HepG2 (cell line): ENCODE measurements around the gene VCAN. TPM values are rescaled to one million over a fixed set of nuclear protein-coding genes. Genes with fewer than 3 reads are reported as not detected.

Source experiments
- KDM6A ChIP-seq: IDR thresholded peaks from 2 replicates; pipeline ENCODE4 v1.6.1; 2016; ENCODE audit warnings: low read depth
- MAFG ChIP-seq: sonication (generic); formaldehyde crosslinking; IDR thresholded peaks from 2 replicates; pipeline ENCODE4 v1.5.1; 2020; ENCODE audit warnings: mild to moderate bottlenecking, missing genetic modification reagents
- TCF12 ChIP-seq, 2 experiments: fragments of 450-650 bp in 1 of 2; sonication (generic) in 1 of 2; formaldehyde crosslinking in 1 of 2; IDR thresholded peaks; 2 replicates each; pipeline versions ENCODE4 v1.6.1 to v1.8.0; 2017 to 2022; ENCODE audit warnings: antibody characterized with exemption in 1 of 2, mild to moderate bottlenecking in 1 of 2, missing genetic modification reagents in 1 of 2, moderate library complexity in 1 of 2
- ZFY ChIP-seq: sonication (generic); formaldehyde crosslinking; IDR thresholded peaks from 2 replicates; pipeline ENCODE4 v1.4.0; 2020; ENCODE audit warnings: missing genetic modification reagents
- ZNF329 ChIP-seq: sonication (generic); formaldehyde crosslinking; IDR thresholded peaks from 2 replicates; pipeline ENCODE4 v1.9.0; 2021; ENCODE audit warnings: low read depth, mild to moderate bottlenecking, missing genetic modification reagents
- ZNF550 ChIP-seq: sonication (generic); formaldehyde crosslinking; IDR thresholded peaks from 2 replicates; pipeline ENCODE4 v1.4.0; 2020; ENCODE audit warnings: mild to moderate bottlenecking, missing genetic modification reagents, borderline replicate concordance
- ZNF589 ChIP-seq: sonication (generic); formaldehyde crosslinking; conservative IDR thresholded peaks from 2 replicates; pipeline ENCODE4 v1.8.0; 2022; ENCODE audit warnings: mild to moderate bottlenecking, moderate library complexity, missing genetic modification reagents
- ZSCAN25 ChIP-seq: sonication (generic); formaldehyde crosslinking; IDR thresholded peaks from 2 replicates; pipeline ENCODE4 v1.8.0; 2022; ENCODE audit warnings: mild to moderate bottlenecking, missing genetic modification reagents
- polyA plus RNA-seq, 8 experiments: library from polyadenylated mRNA; depleted of rRNA in 3 of 8; stranded (reverse) in 7 of 8; unstranded in 1 of 8; fragments of >200 nt; fragmentation: Illumina TruSeq in 4 of 8; extraction: Trizol in 4 of 8; gene quantifications; 2 replicates each; pipeline versions ENCODE4 v1.2.1 to v1.2.3, GENCODE V29; 2011 to 2016; ENCODE audit warnings: low read depth in 4 of 8, missing spikeins in 1 of 8, mixed read lengths in 1 of 8; ENCODE audit not compliant: insufficient read depth in 1 of 8
- total RNA-seq, 5 experiments: library from RNA; depleted of rRNA; stranded (reverse); fragments of >200 nt; fragmentation: Illumina TruSeq; extraction: Trizol; gene quantifications; 2 replicates each; pipeline ENCODE4 v1.2.3, GENCODE V29; 2016; ENCODE audit warnings: low read depth in 1 of 5
- TF ChIP-seq, protein P1 (sequence below), 2 experiments: fragments of 450-650 bp in 1 of 2; sonication (generic) in 1 of 2; formaldehyde crosslinking in 1 of 2; IDR thresholded peaks; 2 replicates each; pipeline versions ENCODE4 v1.6.1 to v1.8.0; 2016 to 2022; ENCODE audit warnings: antibody characterized with exemption in 1 of 2, mild to moderate bottlenecking in 1 of 2, missing genetic modification reagents in 1 of 2
- TF ChIP-seq, protein P2 (sequence below): sonication (generic); formaldehyde crosslinking; IDR thresholded peaks from 2 replicates; pipeline ENCODE4 v1.4.0; 2020; ENCODE audit warnings: missing genetic modification reagents
- TF ChIP-seq, protein P3 (sequence below): sonication (generic); formaldehyde crosslinking; conservative IDR thresholded peaks from 2 replicates; pipeline ENCODE4 v1.4.0; 2020; ENCODE audit warnings: mild to moderate bottlenecking, missing genetic modification reagents, moderate library complexity

The VCAN gene
- total and polyA plus RNA-seq, 2 of the 13 experiments (the other 11 are each of a cell fraction or from before 2014, with no cell fraction given), result 1.2 to 3.5 TPM

DNA sequence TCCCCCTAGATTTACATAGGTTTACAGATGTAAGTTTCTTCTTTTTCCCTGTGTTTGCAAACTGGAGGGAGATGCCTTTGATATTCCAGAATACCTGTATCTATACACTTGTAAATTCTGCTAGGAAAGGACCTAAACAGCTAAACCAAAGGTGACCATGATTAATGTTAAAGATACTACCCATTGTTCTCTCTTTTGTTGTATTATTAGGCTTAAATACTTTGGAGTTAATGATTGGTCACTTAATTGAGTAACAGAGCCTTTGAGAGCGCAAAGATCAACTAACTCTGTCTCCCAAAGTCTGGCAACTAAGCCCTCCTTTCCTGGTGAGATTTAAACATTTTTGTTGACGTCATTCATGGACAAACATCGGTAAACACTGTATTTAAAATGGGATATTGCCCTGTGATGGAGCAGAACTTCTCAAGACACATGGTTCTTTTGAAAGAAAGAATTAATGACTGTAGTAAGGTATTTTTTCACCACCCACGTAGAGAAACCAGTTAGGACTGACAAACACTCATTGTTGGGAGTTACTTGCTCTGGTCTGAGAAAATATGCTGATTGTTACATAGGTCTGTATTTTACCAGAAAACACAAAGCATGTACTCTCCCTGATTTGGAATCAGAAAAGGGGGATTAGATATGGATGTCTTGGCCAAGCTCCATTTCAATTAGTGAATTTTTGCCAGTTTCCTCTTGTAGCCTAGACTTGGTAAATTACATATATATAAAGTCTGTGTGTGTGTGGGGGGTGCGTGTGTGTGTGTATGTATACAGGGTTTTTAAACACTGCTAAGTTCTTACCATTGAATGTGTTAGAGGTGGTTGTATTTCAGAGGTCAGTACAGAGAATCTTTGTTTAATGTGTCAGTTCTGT, 4.6 kb downstream of the VCAN start (continued):
- TF ChIP-seq, protein P1, sequence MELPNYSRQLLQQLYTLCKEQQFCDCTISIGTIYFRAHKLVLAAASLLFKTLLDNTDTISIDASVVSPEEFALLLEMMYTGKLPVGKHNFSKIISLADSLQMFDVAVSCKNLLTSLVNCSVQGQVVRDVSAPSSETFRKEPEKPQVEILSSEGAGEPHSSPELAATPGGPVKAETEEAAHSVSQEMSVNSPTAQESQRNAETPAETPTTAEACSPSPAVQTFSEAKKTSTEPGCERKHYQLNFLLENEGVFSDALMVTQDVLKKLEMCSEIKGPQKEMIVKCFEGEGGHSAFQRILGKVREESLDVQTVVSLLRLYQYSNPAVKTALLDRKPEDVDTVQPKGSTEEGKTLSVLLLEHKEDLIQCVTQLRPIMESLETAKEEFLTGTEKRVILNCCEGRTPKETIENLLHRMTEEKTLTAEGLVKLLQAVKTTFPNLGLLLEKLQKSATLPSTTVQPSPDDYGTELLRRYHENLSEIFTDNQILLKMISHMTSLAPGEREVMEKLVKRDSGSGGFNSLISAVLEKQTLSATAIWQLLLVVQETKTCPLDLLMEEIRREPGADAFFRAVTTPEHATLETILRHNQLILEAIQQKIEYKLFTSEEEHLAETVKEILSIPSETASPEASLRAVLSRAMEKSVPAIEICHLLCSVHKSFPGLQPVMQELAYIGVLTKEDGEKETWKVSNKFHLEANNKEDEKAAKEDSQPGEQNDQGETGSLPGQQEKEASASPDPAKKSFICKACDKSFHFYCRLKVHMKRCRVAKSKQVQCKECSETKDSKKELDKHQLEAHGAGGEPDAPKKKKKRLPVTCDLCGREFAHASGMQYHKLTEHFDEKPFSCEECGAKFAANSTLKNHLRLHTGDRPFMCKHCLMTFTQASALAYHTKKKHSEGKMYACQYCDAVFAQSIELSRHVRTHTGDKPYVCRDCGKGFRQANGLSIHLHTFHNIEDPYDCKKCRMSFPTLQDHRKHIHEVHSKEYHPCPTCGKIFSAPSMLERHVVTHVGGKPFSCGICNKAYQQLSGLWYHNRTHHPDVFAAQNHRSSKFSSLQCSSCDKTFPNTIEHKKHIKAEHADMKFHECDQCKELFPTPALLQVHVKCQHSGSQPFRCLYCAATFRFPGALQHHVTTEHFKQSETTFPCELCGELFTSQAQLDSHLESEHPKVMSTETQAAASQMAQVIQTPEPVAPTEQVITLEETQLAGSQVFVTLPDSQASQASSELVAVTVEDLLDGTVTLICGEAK (IDR thresholded peaks at IDR 0.05), result no peak
- TF ChIP-seq, protein P1 (CRISPR knock-in tag; IDR thresholded peaks at IDR 0.05), result no peak
- TF ChIP-seq ZNF329 (CRISPR knock-in tag), result no peak
- no peak for TF ChIP-seq ZFY (CRISPR knock-in tag)
- no peak for TF ChIP-seq TCF12 (IDR thresholded peaks at IDR 0.05)
- no peak for TF ChIP-seq TCF12 (CRISPR knock-in tag; IDR thresholded peaks at IDR 0.05)
- TF ChIP-seq, protein P2, sequence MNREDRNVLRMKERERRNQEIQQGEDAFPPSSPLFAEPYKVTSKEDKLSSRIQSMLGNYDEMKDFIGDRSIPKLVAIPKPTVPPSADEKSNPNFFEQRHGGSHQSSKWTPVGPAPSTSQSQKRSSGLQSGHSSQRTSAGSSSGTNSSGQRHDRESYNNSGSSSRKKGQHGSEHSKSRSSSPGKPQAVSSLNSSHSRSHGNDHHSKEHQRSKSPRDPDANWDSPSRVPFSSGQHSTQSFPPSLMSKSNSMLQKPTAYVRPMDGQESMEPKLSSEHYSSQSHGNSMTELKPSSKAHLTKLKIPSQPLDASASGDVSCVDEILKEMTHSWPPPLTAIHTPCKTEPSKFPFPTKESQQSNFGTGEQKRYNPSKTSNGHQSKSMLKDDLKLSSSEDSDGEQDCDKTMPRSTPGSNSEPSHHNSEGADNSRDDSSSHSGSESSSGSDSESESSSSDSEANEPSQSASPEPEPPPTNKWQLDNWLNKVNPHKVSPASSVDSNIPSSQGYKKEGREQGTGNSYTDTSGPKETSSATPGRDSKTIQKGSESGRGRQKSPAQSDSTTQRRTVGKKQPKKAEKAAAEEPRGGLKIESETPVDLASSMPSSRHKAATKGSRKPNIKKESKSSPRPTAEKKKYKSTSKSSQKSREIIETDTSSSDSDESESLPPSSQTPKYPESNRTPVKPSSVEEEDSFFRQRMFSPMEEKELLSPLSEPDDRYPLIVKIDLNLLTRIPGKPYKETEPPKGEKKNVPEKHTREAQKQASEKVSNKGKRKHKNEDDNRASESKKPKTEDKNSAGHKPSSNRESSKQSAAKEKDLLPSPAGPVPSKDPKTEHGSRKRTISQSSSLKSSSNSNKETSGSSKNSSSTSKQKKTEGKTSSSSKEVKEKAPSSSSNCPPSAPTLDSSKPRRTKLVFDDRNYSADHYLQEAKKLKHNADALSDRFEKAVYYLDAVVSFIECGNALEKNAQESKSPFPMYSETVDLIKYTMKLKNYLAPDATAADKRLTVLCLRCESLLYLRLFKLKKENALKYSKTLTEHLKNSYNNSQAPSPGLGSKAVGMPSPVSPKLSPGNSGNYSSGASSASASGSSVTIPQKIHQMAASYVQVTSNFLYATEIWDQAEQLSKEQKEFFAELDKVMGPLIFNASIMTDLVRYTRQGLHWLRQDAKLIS, result no peak
- TF ChIP-seq, protein P3, sequence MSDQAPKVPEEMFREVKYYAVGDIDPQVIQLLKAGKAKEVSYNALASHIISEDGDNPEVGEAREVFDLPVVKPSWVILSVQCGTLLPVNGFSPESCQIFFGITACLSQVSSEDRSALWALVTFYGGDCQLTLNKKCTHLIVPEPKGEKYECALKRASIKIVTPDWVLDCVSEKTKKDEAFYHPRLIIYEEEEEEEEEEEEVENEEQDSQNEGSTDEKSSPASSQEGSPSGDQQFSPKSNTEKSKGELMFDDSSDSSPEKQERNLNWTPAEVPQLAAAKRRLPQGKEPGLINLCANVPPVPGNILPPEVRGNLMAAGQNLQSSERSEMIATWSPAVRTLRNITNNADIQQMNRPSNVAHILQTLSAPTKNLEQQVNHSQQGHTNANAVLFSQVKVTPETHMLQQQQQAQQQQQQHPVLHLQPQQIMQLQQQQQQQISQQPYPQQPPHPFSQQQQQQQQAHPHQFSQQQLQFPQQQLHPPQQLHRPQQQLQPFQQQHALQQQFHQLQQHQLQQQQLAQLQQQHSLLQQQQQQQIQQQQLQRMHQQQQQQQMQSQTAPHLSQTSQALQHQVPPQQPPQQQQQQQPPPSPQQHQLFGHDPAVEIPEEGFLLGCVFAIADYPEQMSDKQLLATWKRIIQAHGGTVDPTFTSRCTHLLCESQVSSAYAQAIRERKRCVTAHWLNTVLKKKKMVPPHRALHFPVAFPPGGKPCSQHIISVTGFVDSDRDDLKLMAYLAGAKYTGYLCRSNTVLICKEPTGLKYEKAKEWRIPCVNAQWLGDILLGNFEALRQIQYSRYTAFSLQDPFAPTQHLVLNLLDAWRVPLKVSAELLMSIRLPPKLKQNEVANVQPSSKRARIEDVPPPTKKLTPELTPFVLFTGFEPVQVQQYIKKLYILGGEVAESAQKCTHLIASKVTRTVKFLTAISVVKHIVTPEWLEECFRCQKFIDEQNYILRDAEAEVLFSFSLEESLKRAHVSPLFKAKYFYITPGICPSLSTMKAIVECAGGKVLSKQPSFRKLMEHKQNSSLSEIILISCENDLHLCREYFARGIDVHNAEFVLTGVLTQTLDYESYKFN, result peak; percentile 69
- no peak for TF ChIP-seq MAFG (CRISPR knock-in tag)
- no peak for TF ChIP-seq ZNF589 (CRISPR knock-in tag)
- TF ChIP-seq ZSCAN25 (CRISPR knock-in tag), result no peak
- TF ChIP-seq KDM6A (CRISPR knock-in tag), result 0 out of 2 replicates have a peak, but pooled peaks have one; percentile 38
- no peak for TF ChIP-seq ZNF550 (CRISPR knock-in tag)
